Pons (tissue), 1 donor: ENCODE results near the gene SERGEF.

Source experiments
- DNase-seq: peaks from one replicate; pipeline ENCODE4 v3.0.0-alpha.2; 2016; ENCODE audit warnings: low spot score

The SERGEF gene

GRCh38 chr11:18012906-18013781 lies at the start of gene SERGEF:
TSS of gene SERGEF (minus strand) at chr11:18013047. CDS start at chr11:18013010, 37 bp downstream.
- DNase-seq = peak; percentile 79

- no peak for DNase-seq
These were observed 48.5 kb upstream of the SERGEF start for GRCh38 chr11:18061351-18061750.

- DNase-seq = no peak
These were observed 43.8 kb upstream of the SERGEF start for GRCh38 chr11:18056561-18057181.

DNA sequence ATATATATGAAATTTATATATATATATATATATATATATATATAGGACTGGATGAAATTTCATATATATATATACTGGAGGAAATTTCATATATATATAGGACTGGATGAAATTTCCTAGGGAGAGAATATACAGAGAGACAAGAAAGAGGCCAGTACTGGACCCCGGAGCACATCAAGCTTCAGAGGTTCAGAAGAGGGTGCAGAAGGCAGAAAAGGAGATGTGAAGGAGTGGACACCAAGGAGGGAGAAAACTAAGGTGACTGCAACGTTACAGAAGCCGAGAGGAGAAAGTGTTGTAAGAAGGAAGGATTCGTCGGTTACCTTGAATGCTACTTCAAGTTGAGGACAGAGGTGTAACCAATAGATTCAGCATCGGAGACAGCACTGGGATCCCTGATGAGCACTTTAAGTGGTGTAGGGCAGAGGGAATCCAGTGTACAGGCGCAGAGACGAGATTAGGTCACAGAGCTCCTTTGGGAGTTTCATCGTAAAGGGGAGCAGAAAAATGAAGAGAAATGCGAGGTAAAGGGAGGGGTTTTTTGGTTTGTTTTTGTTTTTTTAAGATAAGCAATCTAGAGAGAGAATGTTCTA lies 41.8 kb upstream of the SERGEF start:
- DNase-seq = no peak

- DNase-seq = no peak
These were observed 38.0 kb upstream of the SERGEF start for GRCh38 chr11:18050848-18051247.

- no peak for DNase-seq
These were observed 33.4 kb upstream of the SERGEF start, which contains the start of gene TPH1 for GRCh38 chr11:18046116-18046777. TSS of gene TPH1 (minus strand) at chr11:18046269. CDS start at chr11:18040762, 5,507 bp downstream.

DNA sequence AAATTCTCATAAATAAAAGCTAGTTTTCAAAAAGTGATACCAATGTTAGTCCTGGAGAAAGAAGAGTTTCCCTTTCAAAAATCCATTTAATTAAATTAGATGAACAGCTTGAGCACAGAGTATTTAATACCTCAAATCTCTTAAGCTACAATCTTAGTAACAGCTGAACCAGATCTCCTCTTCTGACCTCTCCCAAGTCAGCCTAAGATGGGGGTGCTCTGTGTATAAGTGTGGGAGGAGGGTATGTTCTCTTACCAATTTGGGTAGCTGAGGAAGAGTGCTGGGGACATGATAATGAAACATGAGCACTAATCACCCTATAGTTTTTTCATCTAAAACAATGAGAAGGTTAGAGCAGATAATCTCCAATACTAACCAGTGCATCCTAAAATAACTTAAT lies 23.6 kb upstream of the SERGEF start:
- DNase-seq = no peak

GRCh38 chr11:18027475-18027874 lies 14.6 kb upstream of the SERGEF start:
- no peak for DNase-seq

DNA sequence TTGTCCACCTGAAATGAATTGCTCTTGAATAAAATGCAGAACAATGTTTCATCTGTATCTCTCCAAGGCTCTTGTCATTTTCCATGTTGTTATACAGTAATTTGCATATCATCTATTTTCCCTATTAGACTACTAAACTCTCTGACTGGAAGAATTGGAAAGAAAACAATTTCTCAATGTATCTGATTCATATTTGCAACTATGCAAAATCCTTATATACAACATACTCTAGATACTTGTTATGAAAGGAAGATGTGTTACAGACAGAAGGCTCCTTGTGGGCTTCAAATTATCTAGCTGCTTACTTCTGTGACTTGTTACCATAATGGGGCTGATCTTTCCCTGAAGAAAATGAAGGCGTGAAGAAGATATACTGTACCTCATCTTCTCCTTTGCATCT lies 9.6 kb upstream of the SERGEF start:
- DNase-seq = no peak

DNA sequence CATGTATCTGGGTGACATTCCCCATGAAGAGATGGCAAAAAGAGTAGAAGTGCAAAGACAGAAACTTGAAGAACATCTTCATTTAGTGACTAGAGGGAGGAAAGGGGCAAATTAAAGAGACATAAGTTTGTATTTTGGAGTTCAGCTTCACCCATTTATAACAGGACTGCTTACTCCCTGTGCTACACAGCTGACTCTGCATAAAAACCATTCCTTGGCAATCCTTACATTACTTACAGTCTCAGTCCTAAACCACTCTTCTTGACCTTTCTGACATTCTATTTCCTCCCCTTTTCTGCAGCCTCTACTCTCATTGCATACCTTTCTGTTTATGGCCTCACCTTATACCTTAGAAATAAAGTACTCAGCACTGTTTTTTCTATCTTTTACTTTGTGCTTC lies 6.8 kb upstream of the SERGEF start:
- DNase-seq = no peak

DNA sequence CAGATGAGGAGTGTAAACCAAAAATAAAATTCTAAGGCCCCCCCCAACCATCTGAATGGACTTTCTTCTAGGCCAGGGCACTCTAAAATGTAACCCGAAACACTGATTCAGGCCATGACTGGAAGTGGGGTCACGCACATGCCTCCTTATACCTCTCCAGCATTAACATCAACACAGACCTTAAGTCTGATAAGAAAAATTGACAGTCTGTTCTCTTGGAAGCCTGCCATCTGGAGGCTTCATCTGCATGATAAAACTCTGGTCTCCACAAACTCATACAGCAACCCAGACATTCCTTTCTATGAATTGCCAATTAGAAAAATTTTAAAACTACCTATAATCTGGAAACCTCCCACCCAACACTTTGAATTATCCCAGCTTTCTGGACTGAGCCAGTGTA lies 3.9 kb upstream of the SERGEF start:
- DNase-seq = no peak

DNA sequence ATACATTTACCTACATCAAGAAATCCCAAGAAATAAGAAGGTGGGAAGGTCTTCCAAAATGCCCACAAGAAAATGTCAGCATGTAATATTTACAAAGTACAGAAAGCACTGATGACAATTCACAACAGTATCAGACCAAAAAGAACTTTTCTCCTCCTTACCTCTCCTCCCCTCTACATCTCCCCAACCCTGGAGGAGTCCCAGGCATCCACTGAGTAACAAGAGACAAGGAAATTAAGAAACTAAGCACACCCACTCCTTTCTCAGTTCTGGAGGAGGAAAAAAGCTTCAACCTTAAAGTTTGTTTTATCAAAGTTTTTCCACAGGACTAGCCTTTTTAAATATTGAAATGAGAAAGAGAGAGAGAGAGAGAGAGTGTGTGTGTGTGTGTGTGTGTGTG lies 2.0 kb upstream of the SERGEF start:
- no peak for DNase-seq

- no peak for DNase-seq
These were observed 1.1 kb upstream of the SERGEF start for GRCh38 chr11:18013790-18014507.

GRCh38 chr11:18012122-18012905 lies 533 bp downstream of the SERGEF start:
- DNase-seq = peak; percentile 30

DNA sequence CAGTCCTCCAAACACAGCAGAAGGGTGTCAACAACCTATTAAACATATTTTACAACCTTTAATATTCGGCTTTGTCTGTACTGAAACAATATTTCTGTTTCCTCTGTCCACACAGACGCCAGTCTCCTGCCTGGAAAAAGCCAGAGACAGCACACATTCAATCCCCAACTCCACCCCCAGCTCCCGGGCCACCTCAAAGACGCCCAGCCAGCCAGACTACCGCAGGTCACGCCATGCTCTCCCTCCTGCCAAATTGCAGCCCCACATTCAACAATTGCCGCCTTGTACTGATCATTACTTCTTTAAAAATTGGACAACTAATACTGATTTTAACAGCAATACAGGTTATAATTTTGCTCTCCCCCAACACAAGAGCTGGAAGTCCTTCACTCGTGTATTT lies 1.2 kb downstream of the SERGEF start:
- no peak for DNase-seq

- DNase-seq = no peak
These were observed 1.8 kb downstream of the SERGEF start for GRCh38 chr11:18010977-18011586.

DNA sequence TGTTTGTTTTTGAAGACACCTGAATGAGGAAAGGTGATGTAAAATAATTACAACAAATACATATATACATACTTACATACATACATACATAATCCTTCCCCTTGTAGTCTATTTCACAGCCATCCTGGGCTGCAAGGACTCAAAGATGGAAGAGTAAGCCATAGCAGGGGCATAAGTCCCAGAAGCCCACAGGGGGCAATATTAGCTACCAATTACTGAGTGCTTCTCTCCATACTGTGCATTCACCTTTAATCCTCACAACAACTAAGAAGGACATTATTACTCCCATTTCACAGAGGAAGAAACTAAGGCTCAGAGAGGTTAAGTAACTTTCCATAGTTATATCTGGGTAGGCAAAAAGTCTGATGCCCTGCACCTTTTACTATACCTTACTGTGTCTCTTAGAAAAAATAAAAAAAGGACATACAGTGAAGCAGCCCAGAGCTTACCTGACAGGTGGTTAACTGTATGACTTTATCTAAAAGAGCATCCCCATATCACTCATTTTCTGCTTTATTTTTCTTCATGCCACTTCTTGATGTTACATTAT lies 2.7 kb downstream of the SERGEF start:
- no peak for DNase-seq

GRCh38 chr11:18005376-18006129 lies 7.3 kb downstream of the SERGEF start:
- DNase-seq = no peak

GRCh38 chr11:18001191-18001590 lies 11.7 kb downstream of the SERGEF start:
- DNase-seq = no peak
